H9 (cell line): ENCODE results near the gene ROPN1B. TPM values are rescaled to one million over a fixed set of nuclear protein-coding genes. Genes with fewer than 3 reads are reported as not detected.

Source experiments
- DNase-seq: peaks from one replicate; pipeline ENCODE4 v3.0.0-alpha.2; 2017
- H2AFZ ChIP-seq: one replicate; pipeline ENCODE4 v1.6.1; 2013; ENCODE audit warnings: mild to moderate bottlenecking, low read length, control low read depth, moderate library complexity
- H2AK5ac ChIP-seq: 2 replicates; pipeline ENCODE4 v1.6.1; 2013; ENCODE audit warnings: low read length, control low read depth, mixed read lengths; ENCODE audit not compliant: insufficient read length
- H2BK120ac ChIP-seq: one replicate; pipeline ENCODE4 v1.6.1; 2013; ENCODE audit warnings: low read depth, mild to moderate bottlenecking, low read length, control low read depth, inconsistent platforms; ENCODE audit not compliant: poor library complexity, severe bottlenecking
- H2BK12ac ChIP-seq: 2 replicates; pipeline ENCODE4 v1.6.1; 2013; ENCODE audit warnings: low read length, control low read depth, mixed read lengths, low read depth; ENCODE audit not compliant: insufficient read length
- H2BK15ac ChIP-seq: 2 replicates; pipeline ENCODE4 v1.6.1; 2013; ENCODE audit warnings: low read depth, low read length, control low read depth
- H2BK20ac ChIP-seq: one replicate; pipeline ENCODE4 v1.6.1; 2013; ENCODE audit warnings: low read depth, mild to moderate bottlenecking, low read length, control low read depth, inconsistent platforms; ENCODE audit not compliant: poor library complexity, severe bottlenecking
- H2BK5ac ChIP-seq: 2 replicates; pipeline ENCODE4 v1.6.1; 2013; ENCODE audit warnings: low read length, control low read depth, mixed read lengths; ENCODE audit not compliant: insufficient read length
- H3K14ac ChIP-seq: 2 replicates; pipeline ENCODE4 v1.6.1; 2013; ENCODE audit warnings: low read length, control low read depth; ENCODE audit not compliant: insufficient read depth
- H3K18ac ChIP-seq: 2 replicates; pipeline ENCODE4 v1.6.1; 2013; ENCODE audit warnings: low read depth, mild to moderate bottlenecking, mixed read lengths, low read length, control low read depth; ENCODE audit not compliant: insufficient read length
- H3K23ac ChIP-seq: 2 replicates; pipeline ENCODE4 v1.6.1; 2013; ENCODE audit warnings: low read length, control low read depth, mixed read lengths, low read depth; ENCODE audit not compliant: insufficient read length
- H3K23me2 ChIP-seq: 2 replicates; pipeline ENCODE4 v1.6.1; 2013; ENCODE audit warnings: low read depth, mild to moderate bottlenecking, mixed read lengths, low read length, control low read depth; ENCODE audit not compliant: insufficient read length, poor library complexity, severe bottlenecking
- H3K27ac ChIP-seq: 2 replicates; pipeline ENCODE4 v1.5.1; 2013; ENCODE audit warnings: low read length, control low read depth, mixed read lengths, low read depth; ENCODE audit not compliant: insufficient read length
- H3K27me3 ChIP-seq: 2 replicates; pipeline ENCODE4 v1.6.1; 2013; ENCODE audit warnings: low read length, control low read depth, inconsistent platforms; ENCODE audit not compliant: insufficient read depth
- H3K4ac ChIP-seq: 2 replicates; pipeline ENCODE4 v1.6.1; 2013; ENCODE audit warnings: low read depth, mild to moderate bottlenecking, control low read depth, inconsistent platforms, low read length, moderate library complexity
- H3K4me1 ChIP-seq: 2 replicates; pipeline ENCODE4 v1.6.1; 2013; ENCODE audit warnings: low read length, control low read depth, inconsistent platforms; ENCODE audit not compliant: insufficient read depth
- H3K4me2 ChIP-seq: 2 replicates; pipeline ENCODE4 v1.6.1; 2013; ENCODE audit warnings: low read length, control low read depth, mixed read lengths; ENCODE audit not compliant: insufficient read length, insufficient read depth
- H3K56ac ChIP-seq: 2 replicates; pipeline ENCODE4 v1.6.1; 2013; ENCODE audit warnings: low read depth, mild to moderate bottlenecking, mixed read lengths, low read length, control low read depth; ENCODE audit not compliant: insufficient read length
- H3K79me1 ChIP-seq: 2 replicates; pipeline ENCODE4 v1.6.1; 2013; ENCODE audit warnings: low read depth, mild to moderate bottlenecking, moderate library complexity, low read length, control low read depth, inconsistent platforms; ENCODE audit not compliant: insufficient read depth, poor library complexity, severe bottlenecking
- H3K79me2 ChIP-seq: 2 replicates; pipeline ENCODE4 v1.6.1; 2013; ENCODE audit warnings: low read length, control low read depth, inconsistent platforms; ENCODE audit not compliant: insufficient read depth
- H3K9ac ChIP-seq: 2 replicates; pipeline ENCODE4 v1.6.1; 2013; ENCODE audit warnings: low read length, control low read depth, mixed read lengths; ENCODE audit not compliant: insufficient read length; ENCODE audit errors: extremely low read depth
- H3K9me3 ChIP-seq: one replicate; pipeline ENCODE4 v1.6.1; 2013; ENCODE audit warnings: low read depth, low read length, inconsistent platforms; ENCODE audit not compliant: control insufficient read depth
- H3T11ph ChIP-seq: one replicate; pipeline ENCODE4 v1.6.1; 2013; ENCODE audit warnings: mild to moderate bottlenecking, low read length, control low read depth, inconsistent platforms
- H4K20me1 ChIP-seq: one replicate; pipeline ENCODE4 v1.6.1; 2013; ENCODE audit not compliant: control insufficient read depth, insufficient read length, insufficient read depth
- H4K5ac ChIP-seq: 2 replicates; pipeline ENCODE4 v1.6.1; 2013; ENCODE audit warnings: low read depth, mild to moderate bottlenecking, mixed read lengths, low read length, control low read depth; ENCODE audit not compliant: insufficient read length
- H4K8ac ChIP-seq: replicated peaks from 2 replicates; pipeline ENCODE4 v1.6.1; 2013; ENCODE audit warnings: low read length, control low read depth, mixed read lengths, low read depth; ENCODE audit not compliant: insufficient read length
- H4K91ac ChIP-seq: 2 replicates; pipeline ENCODE4 v1.6.1; 2013; ENCODE audit warnings: low read depth, mild to moderate bottlenecking, moderate library complexity, mixed read lengths, low read length, control low read depth; ENCODE audit not compliant: insufficient read length
- H3K27ac Mint-ChIP-seq, 3 experiments: 2 replicates in 2 of 3; 3 replicates in 1 of 3; pipeline ENCODE4 v1.8.0; 2020 to 2021; ENCODE audit warnings: mixed read lengths in 3 of 3, mild to moderate bottlenecking in 1 of 3, moderate library complexity in 1 of 3
- H3K27me3 Mint-ChIP-seq: 2 replicates; pipeline ENCODE4 v1.8.0; 2021; ENCODE audit warnings: low read depth, mild to moderate bottlenecking, moderate library complexity, mixed read lengths
- H3K36me3 Mint-ChIP-seq, 3 experiments: 2 replicates in 2 of 3; 3 replicates in 1 of 3; pipeline ENCODE4 v1.8.0; 2020 to 2021; ENCODE audit warnings: low read depth in 3 of 3, mixed read lengths in 3 of 3; ENCODE audit not compliant: insufficient read depth in 1 of 3
- H3K4me1 Mint-ChIP-seq, 2 experiments: 2 replicates each; pipeline ENCODE4 v1.8.0; 2020; ENCODE audit warnings: mixed read lengths in 2 of 2
- H3K4me3 Mint-ChIP-seq, 2 experiments: 2 replicates in 1 of 2; 3 replicates in 1 of 2; pipeline ENCODE4 v1.8.0; 2020 to 2021; ENCODE audit warnings: mild to moderate bottlenecking in 2 of 2, mixed read lengths in 2 of 2, moderate library complexity in 1 of 2
- H3K9me3 Mint-ChIP-seq, 2 experiments: 2 replicates in 1 of 2; 3 replicates in 1 of 2; pipeline ENCODE4 v1.8.0; 2020; ENCODE audit warnings: mild to moderate bottlenecking in 2 of 2, mixed read lengths in 2 of 2, moderate library complexity in 1 of 2
- CTCF ChIP-seq: fragments of 200-600 bp; sonication (generic); conservative IDR thresholded peaks from 3 replicates; pipeline ENCODE4 v1.8.0; 2021; ENCODE audit warnings: antibody characterized with exemption, mild to moderate bottlenecking
- WGBS: extraction: QIAGEN DNeasy Blood & Tissue Kit; methylation state at CpG from one replicate; pipeline ENCODE4 v1.1.7; 2013; ENCODE audit warnings: missing lambda C conversion rate, low lambda C conversion rate, mixed read lengths; ENCODE audit not compliant: insufficient read length; ENCODE audit errors: extremely low coverage; 5-methylcytosine and 5-hydroxymethylcytosine counted together
- total RNA-seq: library from RNA; stranded (reverse); gene quantifications from 2 replicates; pipeline ENCODE4 v1.2.1, GENCODE V29; 2021

Gene ROPN1B
- total RNA-seq, 1 experiment from 2014 or later = not detected

- Histone ChIP-seq H2AFZ (no peak overlapping the region), H3K9me3 (peaks cover 16% of the 10 kb centered on the region), H3K27me3 (no peaks in the 10 kb centered on the region), H2BK120ac (no peak overlapping the region), H4K8ac (no peak overlapping the region), H2AK5ac (no peak overlapping the region), H3K27ac (no peak overlapping the region), H3T11ph (no peak overlapping the region), H4K91ac (no peak overlapping the region), H3K4me1 (peaks cover 6% of the 10 kb centered on the region; the same call in 1 of the 2 replicates), H4K20me1 (no peaks in the 10 kb centered on the region), H3K79me2 (no peaks in the 10 kb centered on the region), H2BK20ac (no peak overlapping the region), H3K23me2 (no peaks in the 10 kb centered on the region), H2BK5ac (no peak overlapping the region), H3K79me1 (no peaks in the 10 kb centered on the region), H3K4me2 (no peak overlapping the region), H3K9ac (no peak overlapping the region), H3K4ac (no peak overlapping the region), H2BK15ac (no peak overlapping the region), H3K14ac (no peak overlapping the region), H3K18ac (no peak overlapping the region), H3K23ac (no peak overlapping the region), H2BK12ac (no peak overlapping the region), H3K56ac (no peak overlapping the region), H4K5ac (no peak overlapping the region)
- peaks cover 36 to 56% (median 54%) of the 10 kb centered on the region in 3 experiments for H3K36me3 Mint-ChIP-seq
- no peak for TF ChIP-seq CTCF
- peaks cover 3% of the 10 kb centered on the region for H3K27me3 Mint-ChIP-seq
- H3K9me3 Mint-ChIP-seq = peaks cover 25 to 29% of the 10 kb centered on the region in 2 experiments
- WGBS = no CpG with 5 or more reads among the region's 6 CpGs
- no peak overlapping the region for H3K4me3 Mint-ChIP-seq
- no peak overlapping the region; a peak in 1 of 7 replicates for H3K27ac Mint-ChIP-seq
- peaks cover 20% of the 10 kb centered on the region in 2 experiments for H3K4me1 Mint-ChIP-seq
- DNase-seq = no peak
Measured at GRCh38 chr3:126026761-126027160, 57.8 kb downstream of the ROPN1B start.
